Esophagus squamous epithelium (tissue), 5 donors: ENCODE data around the gene PPP2R2C. TPM values are rescaled to one million over a fixed set of nuclear protein-coding genes. Genes with fewer than 3 reads are reported as not detected.

Source experiments
- DNase-seq: peaks from one replicate; lab custom pipeline; 2025; lab: John Stamatoyannopoulos, UW
- H3K27ac ChIP-seq, 4 donors: fragments of 200-600 bp; sonication (generic); one replicate each; pipeline ENCODE4 v1.5.1; 2016 to 2019; ENCODE audit warnings: mild to moderate bottlenecking in 1 of 4
- H3K27me3 ChIP-seq, 4 donors: fragments of 200-600 bp; sonication (generic); 1 replicate in 3 of 4; 2 replicates in 1 of 4; pipeline versions ENCODE4 v1.5.1 to v1.6.0; 2017 to 2021; ENCODE audit warnings: antibody characterized with exemption in 1 of 4
- H3K36me3 ChIP-seq, 3 donors: fragments of 200-600 bp; sonication (generic); one replicate each; pipeline ENCODE4 v1.5.1; 2016 to 2019
- H3K4me1 ChIP-seq, 3 donors: fragments of 200-600 bp; sonication (generic); one replicate each; pipeline ENCODE4 v1.5.1; 2017 to 2019
- H3K4me3 ChIP-seq, 4 donors: fragments of 200-600 bp; sonication (generic); 1 replicate in 3 of 4; 2 replicates in 1 of 4; pipeline ENCODE4 v1.5.1; 2016 to 2019; ENCODE audit warnings: mild to moderate bottlenecking in 2 of 4, moderate library complexity in 1 of 4
- H3K9me3 ChIP-seq, 3 donors: fragments of 200-600 bp; sonication (generic); one replicate each; pipeline ENCODE4 v1.5.1; 2016 to 2019
- CTCF ChIP-seq, 6 experiments: fragments of 450-650 bp in 4 of 6; fragments of 200-600 bp in 2 of 6; sonication (generic) in 2 of 6; IDR thresholded peaks; one replicate each; pipeline ENCODE4 v1.5.1; 2016 to 2019; ENCODE audit warnings: antibody characterized with exemption in 6 of 6, mild to moderate bottlenecking in 4 of 6, moderate library complexity in 4 of 6
- POLR2A ChIP-seq, 4 donors: fragments of 450-650 bp; IDR thresholded peaks; one replicate each; pipeline ENCODE4 v1.6.1; 2017; ENCODE audit warnings: antibody characterized with exemption in 4 of 4, mild to moderate bottlenecking in 4 of 4, moderate library complexity in 3 of 4
- WGBS, 2 donors: methylation state at CpG; one replicate each; pipeline ENCODE4 v1.1.5; 2018; 5-methylcytosine and 5-hydroxymethylcytosine counted together
- intact Hi-C: fragments of 100-400 bp; cut with DNase I; formaldehyde crosslinking; loops from one replicate; pipeline ENCODE4 v1.15.0; 2022
- total RNA-seq, 4 donors: library from RNA; depleted of rRNA; stranded (reverse); fragments of >200 nt; gene quantifications; one replicate each; pipeline ENCODE4 v1.1.0, GENCODE V29; 2016
- donor health status: DM: yes; HTN: yes; CAD: no.

PPP2R2C gene
- total RNA-seq, 4 donors from 2014 or later, result 26.9 to 76.3 (median 53.7) TPM

DNA sequence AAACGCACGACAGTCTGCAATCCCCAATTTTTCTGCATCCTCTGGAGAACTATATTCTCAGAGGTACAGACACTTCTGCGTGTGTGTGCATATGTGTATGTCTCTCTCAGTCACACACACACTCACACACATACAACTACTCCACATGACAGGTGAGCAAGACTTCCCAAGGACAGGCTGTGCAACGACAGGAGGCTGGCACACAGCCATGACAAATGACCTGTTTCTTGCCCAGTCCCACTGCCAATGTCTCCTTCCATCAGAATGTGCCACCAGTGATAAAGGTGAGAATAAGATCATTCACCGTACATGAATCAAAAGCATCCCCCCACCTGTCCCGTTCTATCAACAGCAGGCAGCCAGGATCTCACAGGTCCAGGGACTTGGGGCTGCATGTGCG, 52.4 kb downstream of the PPP2R2C start:
- DNase-seq, result no peak
- H3K9me3 ChIP-seq, result no peaks in the 10 kb centered on the region
- peaks cover 0 to 10% (median 0%) of the 10 kb centered on the region in 3 donors for H3K36me3 ChIP-seq
- H3K27ac ChIP-seq, result no peak overlapping the region
- 73 to 78% methylated on average over 5 of the region's 7 CpGs for WGBS, 2 donors
- H3K27me3 ChIP-seq, result peaks cover 0 to 26% (median 0%) of the 10 kb centered on the region in 4 donors
- peaks cover 0 to 24% (median 0%) of the 10 kb centered on the region in 3 donors for H3K4me1 ChIP-seq
- no peak overlapping the region for H3K4me3 ChIP-seq
- TF ChIP-seq POLR2A (IDR thresholded peaks at IDR 0.05) (no peak), CTCF (IDR thresholded peaks at IDR 0.05) (no peak)
- intact Hi-C loops, result no loop called here

GRCh38 chr4:6419452-6420028, 52.9 kb downstream of the PPP2R2C start:
- Histone ChIP-seq H3K36me3 (peaks cover 0 to 10% (median 0%) of the 10 kb centered on the region in 3 donors), H3K9me3 (no peaks in the 10 kb centered on the region), H3K27ac (no peak overlapping the region), H3K4me1 (peaks cover 0 to 19% (median 0%) of the 10 kb centered on the region in 3 donors), H3K27me3 (peaks cover 0 to 26% (median 0%) of the 10 kb centered on the region in 4 donors), H3K4me3 (no peak overlapping the region)
- no peak for DNase-seq
- intact Hi-C loops, result no loop called here
- TF ChIP-seq CTCF (IDR thresholded peaks at IDR 0.05) (no peak), POLR2A (IDR thresholded peaks at IDR 0.05) (no peak)
- 45 to 59% methylated on average over 5 to 6 of the region's 6 CpGs for WGBS, 2 donors

DNA sequence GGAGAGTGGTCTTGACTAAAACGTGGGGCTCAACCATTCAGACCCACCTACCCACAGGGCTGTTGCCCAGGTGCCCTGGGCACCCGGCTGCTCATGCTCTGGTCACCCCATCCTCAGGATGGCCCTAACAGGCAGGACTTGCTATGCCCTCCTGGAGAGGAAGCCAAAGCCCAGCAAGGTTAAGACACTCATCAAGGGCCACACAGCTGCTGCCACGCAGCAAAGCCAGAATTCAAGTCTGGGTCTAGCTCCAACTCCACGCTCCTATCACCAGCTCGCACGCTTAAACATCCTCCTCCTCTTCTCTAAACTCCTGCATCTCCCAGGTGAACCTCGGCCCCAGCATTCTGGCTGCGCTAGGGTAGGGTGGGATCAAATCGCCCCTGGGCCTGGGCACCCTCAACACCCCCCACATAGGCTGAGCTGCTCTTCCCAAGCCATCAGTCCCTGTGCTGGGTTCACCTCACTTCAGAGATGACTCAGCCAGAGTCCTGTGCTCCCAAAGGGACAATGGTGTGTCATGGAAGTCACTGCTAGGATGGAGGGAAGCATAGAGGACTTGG, 54.1 kb downstream of the PPP2R2C start:
- TF ChIP-seq CTCF (IDR thresholded peaks at IDR 0.05), result no peak
- TF ChIP-seq POLR2A (IDR thresholded peaks at IDR 0.05), result no peak
- H3K27me3 ChIP-seq, result peaks cover 0 to 26% (median 0%) of the 10 kb centered on the region in 4 donors
- WGBS, 2 donors, result 96 to 98% methylated on average over 4 to 7 of the region's 9 CpGs
- H3K4me1 ChIP-seq, result peaks cover 0 to 7% (median 0%) of the 10 kb centered on the region in 3 donors
- H3K27ac ChIP-seq, result no peak overlapping the region
- peaks cover 0 to 10% (median 0%) of the 10 kb centered on the region in 3 donors for H3K36me3 ChIP-seq
- no peak overlapping the region for H3K4me3 ChIP-seq
- no peak for DNase-seq
- intact Hi-C loops, result no loop called here
- H3K9me3 ChIP-seq, result no peaks in the 10 kb centered on the region

DNA sequence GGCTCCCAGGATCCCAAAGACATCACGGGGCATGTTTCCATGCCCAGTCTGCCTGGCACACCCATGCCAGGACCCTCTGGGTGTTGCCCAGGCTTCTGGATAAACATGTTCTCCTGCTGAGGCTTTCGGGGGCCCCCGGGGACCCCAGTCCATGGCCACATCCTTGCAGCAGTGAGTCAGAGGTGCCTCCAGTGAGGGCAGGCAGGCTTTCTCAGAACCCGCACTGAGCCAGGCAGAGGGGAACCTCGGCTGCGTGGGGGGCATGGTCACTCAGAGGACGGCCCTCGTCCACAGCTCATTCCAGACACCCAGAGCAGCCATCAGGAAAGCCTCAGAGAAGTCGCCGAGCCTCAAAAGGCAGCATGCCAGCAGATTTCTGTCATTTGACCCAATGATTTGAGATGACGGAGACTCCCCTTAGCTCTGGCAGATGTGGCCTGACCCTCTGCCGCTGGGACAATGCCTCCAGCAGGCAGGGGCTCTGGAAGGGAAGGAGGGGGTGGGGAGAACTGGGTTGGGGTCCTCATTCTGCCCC, 54.8 kb downstream of the PPP2R2C start:
- DNase-seq, result no peak
- TF ChIP-seq CTCF (IDR thresholded peaks at IDR 0.05) (no peak), POLR2A (IDR thresholded peaks at IDR 0.05) (no peak)
- Histone ChIP-seq H3K4me3 (no peak overlapping the region), H3K36me3 (peaks cover 0 to 10% (median 0%) of the 10 kb centered on the region in 3 donors), H3K27me3 (peaks cover 0 to 26% (median 0%) of the 10 kb centered on the region in 4 donors), H3K9me3 (no peaks in the 10 kb centered on the region), H3K4me1 (peaks cover 0 to 7% (median 0%) of the 10 kb centered on the region in 3 donors), H3K27ac (no peak overlapping the region)
- intact Hi-C loops, result no loop called here
- WGBS, 2 donors, result 50 to 80% methylated on average over 1 of the region's 12 CpGs
